T follicular helper cell (primary cell): ENCODE results near the gene SMYD5.

Experiments used
- DNase-seq: peaks from one replicate; pipeline ENCODE4 v3.0.0-alpha.2; 2020; ENCODE audit warnings: low read depth

Gene SMYD5

DNA sequence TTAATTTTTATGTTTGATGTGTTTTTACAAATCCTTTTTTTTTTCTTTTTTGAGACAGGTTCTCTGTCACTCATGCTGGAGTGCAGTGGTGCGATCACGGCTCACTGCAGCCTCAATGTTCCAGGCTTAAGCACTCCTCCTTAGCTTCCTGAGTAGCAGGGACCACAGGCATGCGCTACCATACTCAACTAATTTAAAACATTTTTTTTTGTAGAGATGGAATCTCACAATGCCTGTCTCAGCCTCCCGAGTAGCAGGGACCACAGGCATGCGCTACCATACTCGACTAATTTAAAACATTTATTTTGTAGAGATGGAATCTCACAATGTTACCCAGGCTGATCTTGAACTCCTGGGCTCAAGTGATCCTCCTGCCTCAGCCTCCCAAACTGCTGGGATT is 8.4 kb upstream of the SMYD5 start:
- DNase-seq, result no peak

GRCh38 chr2:73208258-73208657 is 5.8 kb upstream of the SMYD5 start:
- DNase-seq, result no peak

- DNase-seq, result no peak
These were observed 4.0 kb upstream of the SMYD5 start for GRCh38 chr2:73210019-73210418.

GRCh38 chr2:73210696-73211095 is 3.3 kb upstream of the SMYD5 start:
- no peak for DNase-seq

- DNase-seq, result no peak
These were observed 2.0 kb upstream of the SMYD5 start for GRCh38 chr2:73212098-73212447.

DNA sequence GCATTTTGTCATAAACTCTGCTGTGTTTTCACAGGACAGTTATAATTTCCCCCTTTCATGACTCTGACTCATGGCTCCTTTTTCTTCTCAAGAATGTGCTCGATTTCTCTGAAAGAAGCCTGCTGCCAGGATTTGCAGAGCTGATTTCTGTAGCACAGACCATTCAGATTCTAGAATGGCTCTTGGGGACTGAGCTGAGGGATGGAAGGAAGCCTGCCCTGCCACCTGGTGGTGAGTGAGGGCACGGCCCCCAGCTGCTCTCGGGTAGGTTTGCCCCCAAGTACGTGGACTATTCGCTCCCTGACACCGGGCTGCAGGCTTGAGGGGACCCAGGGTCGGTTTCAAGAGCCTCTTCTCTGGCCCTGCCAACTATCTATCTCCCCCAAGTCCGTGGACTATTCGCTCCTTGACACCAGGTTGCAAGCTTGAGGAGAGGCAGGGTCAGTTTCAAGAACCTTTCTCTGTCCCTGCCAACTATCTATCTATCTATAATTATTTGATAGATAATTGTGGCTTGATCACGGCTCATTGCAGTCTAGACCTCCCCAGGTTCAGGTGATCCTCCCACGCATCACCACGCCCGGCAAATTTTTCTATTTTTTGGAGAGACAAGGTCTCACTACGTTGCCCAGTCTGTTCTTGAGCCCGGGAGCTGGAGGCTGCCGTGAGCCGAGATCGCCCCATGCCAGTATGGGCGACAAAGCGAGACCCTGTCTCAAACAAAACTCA is 1.4 kb upstream of the SMYD5 start:
- peak; percentile 45 for DNase-seq

DNA sequence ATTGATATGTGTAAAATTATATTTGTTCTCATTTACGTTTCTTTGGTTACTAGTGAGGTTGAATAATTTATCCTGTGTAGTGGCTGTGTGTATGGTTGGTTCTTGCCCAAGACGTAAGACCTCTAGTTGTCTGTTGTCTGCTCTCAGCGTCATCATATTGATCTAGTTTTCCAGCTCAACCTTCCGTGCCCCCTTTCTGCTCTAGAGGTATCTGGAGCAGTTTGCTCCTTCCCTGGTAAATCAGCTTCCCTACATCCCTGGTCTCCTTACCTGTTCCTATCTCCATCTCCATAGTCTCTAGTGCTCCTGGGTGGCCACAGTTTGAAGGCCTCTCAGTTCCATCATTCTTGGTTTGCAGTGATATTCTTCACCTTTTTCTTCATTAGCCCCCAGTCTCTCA is 1.2 kb downstream of the SMYD5 start:
- no peak for DNase-seq

GRCh38 chr2:73217160-73217559 is 3.1 kb downstream of the SMYD5 start:
- no peak for DNase-seq

GRCh38 chr2:73217826-73218225 is 3.8 kb downstream of the SMYD5 start:
- DNase-seq, result no peak

- no peak for DNase-seq
These were observed 4.3 kb downstream of the SMYD5 start for GRCh38 chr2:73218298-73218697.

- DNase-seq, result no peak
These were observed 9.8 kb downstream of the SMYD5 start for GRCh38 chr2:73223821-73224220.

GRCh38 chr2:73225513-73226360 is 11.7 kb downstream of the SMYD5 start:
- DNase-seq, result no peak

- no peak for DNase-seq
These were observed 13.0 kb downstream of the SMYD5 start for GRCh38 chr2:73227086-73227485.

DNA sequence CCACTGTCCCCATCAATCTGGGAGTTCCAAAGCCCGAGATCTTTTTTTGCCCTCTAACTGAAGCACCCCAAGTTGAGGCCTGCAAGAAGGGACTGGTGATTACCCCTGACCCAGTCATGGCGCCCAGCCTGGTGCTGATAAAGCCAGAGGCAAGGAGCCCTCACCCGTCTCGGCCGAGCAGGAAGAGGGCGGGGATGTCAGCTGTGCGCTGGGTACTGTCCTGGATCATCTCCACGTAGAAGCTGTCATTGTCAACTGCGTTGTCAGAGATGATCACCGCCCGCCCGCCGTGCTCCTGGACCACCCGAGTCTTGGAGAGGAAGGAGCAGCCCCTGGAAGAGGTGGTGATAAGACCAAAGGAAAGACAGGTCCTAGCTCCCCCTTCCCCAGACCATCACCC is 14.6 kb downstream of the SMYD5 start:
- no peak for DNase-seq

DNA sequence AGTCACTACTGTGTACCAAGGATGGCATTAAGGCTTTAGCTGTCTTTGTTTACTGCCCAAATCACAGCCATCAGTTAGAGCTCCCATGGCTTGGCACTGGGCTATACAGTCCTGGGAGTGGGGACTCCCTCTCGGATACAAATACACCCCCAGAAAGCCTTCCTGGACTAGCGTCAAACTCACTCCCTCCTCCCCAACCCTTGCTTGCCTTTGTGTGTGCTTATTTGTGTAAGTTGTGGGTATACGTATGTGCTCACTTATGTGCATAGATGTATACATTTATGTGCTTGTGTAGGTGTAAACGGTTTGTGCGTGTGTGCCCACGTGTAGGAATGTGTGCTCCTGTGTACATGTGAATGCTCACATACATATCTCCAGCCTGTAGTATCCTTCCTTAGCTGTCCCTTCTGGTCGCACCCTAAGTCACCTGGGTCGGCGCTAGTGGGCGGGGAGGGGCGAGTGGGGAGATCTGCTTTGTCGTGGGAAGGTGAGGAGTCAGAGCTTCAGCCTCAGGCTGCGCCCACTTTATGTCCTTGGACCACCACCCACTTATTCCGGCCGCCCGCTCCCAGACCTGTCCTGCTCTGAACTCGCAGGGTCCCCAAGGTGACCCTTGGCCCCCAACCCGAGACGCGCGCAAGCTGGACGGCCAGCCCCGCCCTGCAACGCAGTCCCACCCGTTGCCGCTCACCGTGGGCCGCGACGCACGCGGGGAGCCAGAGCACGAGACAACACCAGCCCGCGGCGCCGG is 18.5 kb downstream of the SMYD5 start:
- no peak for DNase-seq

DNA sequence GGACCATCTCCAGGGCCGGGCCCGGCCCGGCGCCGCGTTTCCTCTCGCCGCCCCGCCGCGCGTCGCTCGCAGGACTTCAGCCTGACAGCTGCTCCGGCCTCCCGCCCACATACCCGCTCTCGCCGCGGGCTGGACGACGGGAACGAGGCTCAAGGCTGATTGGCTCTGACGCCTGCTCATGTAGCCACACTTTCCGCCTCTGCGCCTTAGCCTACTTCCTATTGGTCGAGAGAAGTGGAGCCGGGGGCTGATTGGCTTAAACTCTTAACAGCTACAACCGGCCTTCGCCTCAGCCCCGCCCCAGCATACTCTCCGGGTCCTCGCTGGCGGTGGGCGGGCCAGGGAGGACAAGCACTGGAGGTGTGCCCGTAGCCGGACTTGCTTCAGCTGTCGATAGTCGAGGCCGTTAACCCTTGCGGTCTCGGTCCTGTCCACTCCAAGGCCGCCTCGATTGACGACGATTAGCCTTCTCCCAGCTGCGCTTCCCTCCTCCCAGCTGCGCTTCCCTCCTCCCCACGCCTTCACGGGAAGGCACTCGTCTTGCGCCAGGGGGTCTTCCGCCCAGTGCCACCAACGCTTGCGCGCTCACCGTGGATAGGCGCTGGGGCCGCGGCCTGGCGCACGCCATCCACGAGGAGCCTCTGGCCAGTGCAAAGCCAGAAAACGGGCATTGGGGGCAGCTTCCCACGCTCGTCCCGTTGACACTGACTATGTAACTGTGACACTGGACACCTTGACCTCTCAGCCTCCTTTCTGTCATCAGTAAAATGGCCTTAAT is 19.3 kb downstream of the SMYD5 start, which contains the start of gene PRADC1:
Gene PRADC1 (minus strand): TSS at position 86 of the 778 bp plus-strand sequence. CDS start 79 bp downstream, at position 7.
- peak; percentile 92 for DNase-seq

DNA sequence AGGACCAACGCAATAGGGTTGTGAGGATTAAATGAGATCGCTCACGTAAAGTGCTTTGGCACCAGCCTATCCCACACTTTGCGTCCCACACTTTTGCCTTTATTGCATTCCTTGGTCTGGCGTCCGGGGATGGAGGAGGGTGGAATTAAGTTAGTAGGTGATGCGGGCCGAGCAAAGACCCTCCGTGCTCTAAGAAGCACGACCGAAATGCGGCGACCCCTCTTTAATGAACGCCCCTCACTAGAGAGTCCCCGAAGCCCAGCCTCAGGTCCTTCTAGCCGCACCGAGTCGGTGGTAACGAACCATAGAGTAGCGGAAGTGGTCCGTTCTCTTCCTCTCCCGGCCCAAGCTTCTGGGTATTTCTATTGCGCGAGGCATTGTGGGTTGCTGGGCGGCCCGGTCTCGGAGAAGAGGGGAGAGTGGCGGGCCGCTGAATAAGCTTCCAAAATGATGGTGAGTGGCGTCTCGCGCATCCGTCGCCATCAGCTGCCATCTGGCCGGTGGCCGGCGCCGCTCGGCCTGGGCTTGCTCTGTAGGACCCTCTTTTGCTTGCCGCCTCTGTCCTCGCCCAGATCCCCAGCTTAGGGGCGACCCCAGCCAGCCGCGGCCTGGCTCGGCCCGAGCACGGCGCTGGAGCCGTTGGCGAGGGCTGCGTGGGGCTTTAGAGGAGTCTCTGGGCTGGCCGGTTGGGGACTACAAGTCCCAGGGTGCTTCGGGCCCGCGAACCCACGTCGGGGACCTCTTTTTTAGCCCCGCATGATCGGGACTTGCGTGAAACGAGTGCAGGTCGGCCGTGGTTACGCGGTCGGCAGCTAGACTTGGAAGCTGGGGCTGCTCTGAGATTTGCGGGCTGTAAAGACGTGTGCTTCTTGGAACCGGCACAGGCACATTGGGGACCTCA is 20.1 kb downstream of the SMYD5 start, which contains the start of gene CCT7:
Gene CCT7 (plus strand): TSS at position 377 of the 901 bp plus-strand sequence. CDS start 71 bp downstream, at position 448.
- peak; percentile 82 for DNase-seq

GRCh38 chr2:73235315-73236028 is 21.4 kb downstream of the SMYD5 start:
- no peak for DNase-seq

DNA sequence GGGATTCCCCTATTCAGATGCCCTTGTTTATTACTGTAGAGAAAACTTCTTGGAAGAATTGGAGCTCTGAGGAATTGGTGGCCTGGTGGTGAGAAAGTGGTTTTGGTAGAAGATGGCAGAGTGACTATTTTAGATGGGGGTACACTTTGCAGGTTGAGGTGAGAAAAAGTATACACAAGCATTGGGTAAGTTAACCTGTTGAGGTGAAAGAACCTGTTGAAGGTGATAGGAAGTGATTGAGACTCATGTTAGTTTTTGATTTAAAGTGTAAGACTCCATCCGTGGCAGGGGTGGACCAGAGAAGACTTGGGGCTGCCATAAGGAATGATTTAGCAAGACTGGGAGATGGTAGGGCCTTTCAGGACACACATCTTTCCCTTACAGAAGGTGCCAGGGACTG is 23.1 kb downstream of the SMYD5 start:
- no peak for DNase-seq

GRCh38 chr2:73238149-73238548 is 24.1 kb downstream of the SMYD5 start:
- DNase-seq, result no peak
